GM21526 (cell line): ENCODE results near the gene SYNGR1.

ENCODE experiments used
- ATAC-seq: cut with Tn5 transposase; IDR thresholded peaks from one replicate; pipeline ENCODE4 v1.9.1; 2021; ENCODE audit warnings: moderate library complexity; ENCODE audit not compliant: unreplicated experiment, low FRiP score

SYNGR1 gene, protein sequence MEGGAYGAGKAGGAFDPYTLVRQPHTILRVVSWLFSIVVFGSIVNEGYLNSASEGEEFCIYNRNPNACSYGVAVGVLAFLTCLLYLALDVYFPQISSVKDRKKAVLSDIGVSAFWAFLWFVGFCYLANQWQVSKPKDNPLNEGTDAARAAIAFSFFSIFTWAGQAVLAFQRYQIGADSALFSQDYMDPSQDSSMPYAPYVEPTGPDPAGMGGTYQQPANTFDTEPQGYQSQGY

DNA sequence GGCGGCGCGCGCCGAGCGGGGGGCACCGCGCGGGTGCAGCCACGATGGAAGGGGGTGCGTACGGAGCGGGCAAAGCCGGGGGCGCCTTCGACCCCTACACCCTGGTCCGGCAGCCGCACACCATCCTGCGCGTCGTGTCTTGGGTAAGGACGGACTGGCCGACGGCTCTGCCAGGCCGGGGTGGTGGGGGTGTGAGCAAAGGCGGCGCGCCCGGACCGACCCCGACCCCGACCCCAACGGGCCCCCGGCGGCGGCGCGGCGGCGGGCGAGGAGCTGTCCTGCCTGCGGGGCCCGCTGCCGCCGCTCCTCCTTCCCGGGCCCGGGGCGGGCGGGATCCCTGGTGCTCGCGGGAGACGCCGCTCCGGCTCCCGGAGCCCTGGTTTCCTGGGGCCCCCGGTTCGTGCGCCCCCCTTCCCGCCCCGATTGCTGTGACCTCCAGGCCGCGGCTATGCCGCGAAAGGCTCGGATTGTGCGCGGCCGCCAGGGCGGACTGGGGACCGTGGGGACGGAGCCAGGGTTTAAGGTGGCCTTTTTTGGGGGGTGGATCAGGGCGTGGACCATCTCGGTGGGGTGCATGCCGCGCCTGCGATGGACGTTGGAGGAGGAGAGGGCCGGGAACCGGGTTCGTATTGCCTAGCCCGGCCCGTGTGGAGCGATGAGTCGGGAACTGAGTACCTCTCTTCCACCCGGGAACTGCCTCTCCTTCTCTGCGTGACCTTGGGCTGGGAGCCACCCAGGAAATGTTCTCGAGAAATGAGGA lies at the start of gene SYNGR1:
TSS of gene SYNGR1 (plus strand) at position 25 of the 760 bp plus-strand sequence. CDS start at position 45, 20 bp downstream.
- no peak for ATAC-seq

DNA sequence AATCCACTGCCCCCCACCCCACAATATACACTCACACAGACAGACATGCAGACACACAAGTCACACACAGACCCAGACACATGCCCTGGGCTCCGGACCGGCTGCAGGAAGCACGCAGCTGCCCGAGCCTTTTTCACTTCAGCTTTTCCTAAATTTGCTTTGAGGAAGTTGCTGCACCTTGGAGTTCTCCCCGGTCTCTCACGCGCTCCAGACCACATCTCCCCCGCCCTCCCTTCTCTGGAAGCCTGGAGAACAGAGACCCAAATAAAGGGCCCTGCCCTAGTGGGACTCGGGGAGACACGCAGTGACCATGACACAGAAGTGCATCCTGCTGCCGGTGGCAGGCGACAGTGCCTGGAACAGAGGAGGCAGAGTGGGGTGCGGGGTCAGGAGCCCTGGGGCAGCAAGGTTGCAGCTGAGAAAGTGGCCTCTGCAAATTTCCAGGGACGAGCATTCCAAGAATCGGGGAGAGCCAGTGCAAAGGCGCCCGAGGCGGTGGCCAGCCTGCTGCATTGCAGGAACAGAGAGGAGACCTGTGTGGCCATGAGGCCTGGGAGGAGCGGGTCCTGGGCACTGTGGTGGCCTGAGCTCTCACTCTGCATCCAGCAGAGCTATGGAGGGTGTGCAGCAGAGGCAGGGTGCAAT lies 49.5 kb upstream of the SYNGR1 start:
- no peak for ATAC-seq

DNA sequence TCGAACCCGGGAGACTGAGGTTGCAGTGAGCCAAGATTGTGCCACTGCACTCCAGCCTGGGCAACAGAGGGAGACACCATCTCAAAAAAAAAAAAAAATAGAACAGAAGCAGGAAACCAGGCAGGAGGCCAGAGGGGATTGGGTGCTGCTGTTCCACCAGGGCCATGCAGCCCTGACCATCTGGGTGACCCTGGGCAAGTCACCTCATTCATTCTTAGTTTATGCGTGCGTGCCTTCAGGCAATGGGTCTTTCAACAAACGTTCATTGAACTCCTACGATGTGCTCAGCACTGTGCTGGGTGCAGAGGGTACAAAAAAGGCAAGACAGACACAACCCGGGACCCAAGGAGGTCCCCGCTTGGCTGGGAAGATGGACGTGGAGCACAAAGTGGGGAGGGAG lies 48.7 kb upstream of the SYNGR1 start:
- no peak for ATAC-seq

DNA sequence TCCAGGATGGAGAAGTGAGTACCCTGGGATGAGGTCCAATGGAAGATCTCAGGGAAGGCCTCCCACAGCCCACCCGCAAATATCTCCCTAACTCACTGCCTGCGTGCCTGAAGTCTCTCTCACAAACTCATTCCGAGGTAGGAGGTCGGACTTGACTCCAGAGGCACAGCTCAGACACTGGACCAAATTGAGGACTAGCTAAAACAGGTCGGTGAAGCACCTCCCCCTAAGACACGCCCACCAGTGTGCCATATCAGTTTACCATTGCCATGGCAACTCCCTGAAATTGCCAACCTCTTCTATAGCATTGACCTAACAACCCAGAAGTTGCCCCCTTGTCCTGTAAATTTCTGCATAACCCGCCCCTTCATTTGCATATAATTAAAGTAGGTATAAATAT lies 47.9 kb upstream of the SYNGR1 start:
- no peak for ATAC-seq

DNA sequence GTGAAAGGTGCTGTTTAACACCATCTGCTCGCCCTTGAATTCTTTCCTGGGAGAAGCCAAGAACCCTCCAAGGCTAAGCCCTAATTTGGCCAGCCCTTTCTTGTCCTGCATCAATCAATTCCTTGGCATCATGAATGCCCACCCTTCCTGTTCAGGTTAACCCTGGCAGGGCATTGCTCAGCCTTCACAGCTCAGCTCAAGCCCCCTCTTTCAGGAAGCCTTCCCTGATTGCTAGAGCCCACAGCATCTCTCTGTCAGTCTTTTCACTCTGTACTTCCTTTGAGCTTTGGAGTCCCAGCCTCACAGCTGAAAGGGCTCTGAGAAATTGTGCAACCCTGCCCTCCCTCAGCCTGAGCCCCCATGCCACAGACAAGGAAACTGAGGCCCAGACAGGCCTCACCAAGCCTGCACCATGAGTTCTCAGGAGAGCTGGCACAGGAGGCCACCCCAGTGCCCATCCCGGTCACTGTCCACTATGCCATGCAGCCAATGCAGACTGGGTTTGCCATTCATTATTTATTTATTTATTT lies 47.3 kb upstream of the SYNGR1 start:
- ATAC-seq, result no peak

DNA sequence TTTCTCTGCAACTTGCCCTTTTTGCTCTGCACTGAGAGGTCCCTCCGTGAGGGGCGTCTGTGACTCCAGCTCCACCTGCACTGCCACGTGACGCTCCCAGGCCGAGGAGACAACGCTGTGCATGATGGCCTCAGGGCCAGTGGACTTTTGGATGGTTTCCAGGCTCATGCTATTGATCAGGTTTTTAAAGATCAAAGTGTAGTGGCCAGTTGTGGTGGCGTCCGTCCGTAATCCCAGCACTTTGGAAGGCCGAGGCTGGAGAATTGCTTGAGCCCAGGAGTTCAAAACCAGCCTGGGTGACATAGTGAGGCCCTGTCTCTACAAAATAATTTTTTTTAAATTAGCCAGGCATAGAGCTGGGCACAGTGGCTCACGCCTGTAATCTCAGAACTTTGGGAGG lies 46.4 kb upstream of the SYNGR1 start:
- ATAC-seq, result no peak

DNA sequence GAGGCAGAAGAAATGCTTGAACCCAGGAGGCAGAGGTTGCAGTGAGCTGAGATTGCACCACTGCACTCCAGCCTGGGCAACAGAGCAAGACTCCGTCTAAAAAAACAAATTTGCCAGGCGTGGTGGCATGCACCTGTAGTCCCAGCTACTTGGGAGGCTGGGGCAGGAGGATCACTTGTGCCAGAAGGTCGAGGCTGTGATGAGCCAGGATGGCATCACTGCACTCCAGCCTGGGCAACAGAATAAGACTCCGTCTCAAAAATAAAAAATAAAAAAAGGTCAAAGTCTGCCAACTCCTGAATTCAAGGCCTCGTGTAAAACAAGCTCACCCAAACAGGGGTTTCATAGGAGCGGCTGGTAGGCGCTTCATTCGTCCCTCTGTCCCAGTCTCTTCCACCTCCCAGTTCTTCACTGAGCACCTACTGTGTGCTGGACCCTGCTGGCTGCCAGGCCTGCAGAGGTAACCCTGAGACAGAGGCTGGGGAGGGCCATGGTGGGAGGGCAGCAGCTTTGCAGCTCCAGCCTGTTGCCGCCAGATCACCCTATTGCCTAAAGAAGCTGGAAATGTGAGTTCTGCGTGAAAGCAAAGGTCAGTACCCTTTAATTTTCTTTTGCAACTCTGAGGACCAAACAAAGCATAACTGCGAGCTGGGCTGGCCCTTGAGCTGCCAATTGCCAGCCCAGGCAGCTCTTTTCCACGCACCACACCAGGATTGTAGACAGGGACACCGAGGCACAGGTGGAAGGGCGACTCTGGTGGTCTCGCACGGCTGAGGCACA lies 45.7 kb upstream of the SYNGR1 start:
- ATAC-seq, result no peak

DNA sequence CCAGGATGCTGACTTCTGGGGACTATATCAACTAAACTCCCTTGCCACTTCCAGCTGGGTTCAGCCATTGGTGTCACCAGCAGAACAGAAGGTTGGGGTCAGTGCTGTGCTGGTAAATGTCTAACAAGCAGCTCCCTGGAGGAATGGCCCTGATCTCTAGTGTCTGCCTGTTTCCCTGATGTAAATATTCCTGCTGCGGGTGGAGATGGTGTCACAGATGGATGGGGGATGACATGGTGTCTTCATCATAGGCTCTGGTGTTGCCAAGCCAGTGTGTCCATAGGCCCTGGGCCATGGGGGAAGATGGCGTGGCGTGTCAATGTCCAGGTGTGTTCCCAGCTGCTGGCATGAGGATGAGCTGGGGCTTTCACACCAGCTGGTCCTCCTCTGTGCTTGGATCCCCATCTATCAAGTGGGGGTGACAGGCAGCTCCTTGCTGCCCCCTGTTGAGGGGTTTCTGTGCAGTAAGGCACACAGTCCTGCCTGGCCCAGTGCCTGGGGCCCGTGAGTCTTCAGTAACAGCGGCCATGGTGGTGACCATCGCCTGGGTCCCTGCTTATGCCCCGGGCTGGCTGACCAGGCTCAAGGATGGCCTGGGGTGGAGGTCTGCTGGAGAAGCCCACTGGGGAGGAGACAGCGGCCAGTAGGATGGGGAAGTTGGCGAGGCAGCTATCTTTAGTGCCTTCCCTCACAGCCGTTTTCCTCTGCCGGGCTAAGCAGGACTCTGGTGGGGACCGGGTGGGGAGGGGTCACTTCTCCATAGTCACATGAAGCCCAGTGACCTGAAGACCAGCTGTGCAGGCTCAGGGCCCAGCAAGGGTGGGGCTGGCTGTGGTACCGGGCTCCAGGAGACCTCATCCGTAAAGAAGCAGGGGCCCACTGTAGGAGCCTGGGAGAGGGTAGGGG lies 43.1 kb upstream of the SYNGR1 start:
- no peak for ATAC-seq

DNA sequence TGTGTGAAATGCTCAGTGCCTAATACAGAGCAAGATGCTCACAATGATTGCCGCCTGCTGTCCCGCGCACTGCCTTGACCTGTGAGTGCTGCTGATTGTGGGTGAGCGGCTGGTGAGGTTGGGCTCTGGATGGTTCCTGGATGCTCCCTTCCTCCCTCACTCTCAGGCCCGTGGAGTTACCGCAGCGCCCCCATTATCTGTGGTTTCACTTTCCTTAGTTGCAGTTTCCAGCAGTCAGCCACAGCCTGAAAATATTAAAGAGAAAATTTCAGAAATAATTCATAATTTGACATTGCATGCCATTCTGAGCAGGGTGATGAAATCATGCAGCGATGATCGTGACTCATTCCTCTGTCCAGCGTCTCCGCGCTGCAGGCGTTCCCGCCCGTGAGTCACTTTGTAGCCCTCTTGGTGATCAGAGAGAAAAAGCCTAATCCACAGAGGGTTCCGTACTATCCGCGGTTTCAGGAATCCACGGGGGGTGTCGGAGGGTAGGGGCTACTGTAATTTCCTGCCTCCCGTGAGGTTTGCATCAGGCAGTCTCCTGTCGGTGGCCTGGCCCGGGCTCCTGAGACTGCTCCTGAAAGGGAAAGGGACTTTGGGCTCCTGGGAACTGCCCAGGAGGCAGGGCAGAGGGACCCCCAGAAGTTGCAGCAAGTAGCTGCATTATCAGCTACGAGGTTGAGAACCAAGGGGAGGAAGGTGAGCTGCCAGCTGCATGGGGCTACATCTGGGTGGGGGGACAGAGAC lies 41.0 kb upstream of the SYNGR1 start:
- no peak for ATAC-seq

DNA sequence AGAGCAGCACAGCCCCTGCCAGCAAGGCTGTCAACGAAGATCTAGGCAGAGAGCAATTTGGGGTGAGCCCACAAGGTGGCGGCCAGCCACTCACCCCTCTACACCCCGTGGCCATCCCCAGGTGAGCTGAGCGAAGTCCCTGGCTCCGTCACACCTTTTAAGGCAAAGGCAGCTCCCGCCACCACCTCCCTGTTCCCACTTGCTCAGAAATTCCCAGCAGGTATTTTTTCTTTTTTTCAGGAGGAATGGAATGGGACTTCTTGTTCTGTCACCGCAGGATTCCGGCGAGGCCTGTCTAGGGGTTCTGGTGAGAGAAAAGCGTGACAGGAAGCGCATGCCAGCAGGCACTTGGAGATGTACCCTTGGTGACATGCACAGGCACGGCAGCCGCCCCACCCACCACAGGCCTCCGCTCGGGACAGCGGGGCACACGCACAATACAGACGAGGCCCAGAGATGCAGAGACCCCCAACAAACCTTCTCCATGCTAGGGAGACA lies 40.4 kb upstream of the SYNGR1 start:
- ATAC-seq, result no peak

DNA sequence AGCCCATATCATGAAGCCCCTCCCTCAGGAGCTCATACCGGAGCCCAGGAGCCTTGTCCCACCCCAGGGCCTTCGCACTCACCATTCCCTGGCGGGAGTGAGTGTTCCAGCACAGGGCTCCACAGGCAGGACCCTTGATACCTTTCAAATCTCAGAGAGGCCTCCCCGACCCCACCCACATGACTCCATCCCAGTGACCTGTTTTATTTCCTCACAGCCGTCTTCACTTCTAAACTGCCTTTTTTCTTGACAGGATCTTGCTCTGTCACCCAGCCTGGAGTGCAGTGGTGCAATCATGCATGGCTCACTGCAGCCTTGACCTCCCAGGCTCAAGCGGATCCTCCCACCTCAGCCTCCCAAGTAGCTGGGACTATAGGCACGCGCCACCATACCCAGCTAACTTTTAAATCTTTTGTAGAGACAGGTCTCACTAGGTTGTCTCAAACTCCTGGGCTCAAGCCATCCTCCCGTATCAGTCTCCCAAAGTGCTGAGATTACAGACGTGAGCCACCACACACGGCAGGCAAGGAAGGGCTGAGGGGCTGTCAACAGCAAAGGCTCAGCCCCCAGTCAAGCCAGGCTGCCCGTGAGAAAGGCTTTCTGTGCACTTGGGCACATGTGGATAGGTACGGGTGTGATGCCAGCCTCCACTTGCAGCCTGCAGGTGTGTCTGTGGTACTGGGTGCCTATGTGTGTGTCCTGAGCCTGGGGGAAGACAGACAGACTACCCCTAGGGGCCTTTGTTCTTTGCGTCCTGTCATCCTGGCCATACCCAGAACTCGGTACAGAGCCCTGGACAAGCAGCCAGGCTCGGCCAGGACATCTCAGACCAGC lies 39.7 kb upstream of the SYNGR1 start:
- ATAC-seq, result no peak

DNA sequence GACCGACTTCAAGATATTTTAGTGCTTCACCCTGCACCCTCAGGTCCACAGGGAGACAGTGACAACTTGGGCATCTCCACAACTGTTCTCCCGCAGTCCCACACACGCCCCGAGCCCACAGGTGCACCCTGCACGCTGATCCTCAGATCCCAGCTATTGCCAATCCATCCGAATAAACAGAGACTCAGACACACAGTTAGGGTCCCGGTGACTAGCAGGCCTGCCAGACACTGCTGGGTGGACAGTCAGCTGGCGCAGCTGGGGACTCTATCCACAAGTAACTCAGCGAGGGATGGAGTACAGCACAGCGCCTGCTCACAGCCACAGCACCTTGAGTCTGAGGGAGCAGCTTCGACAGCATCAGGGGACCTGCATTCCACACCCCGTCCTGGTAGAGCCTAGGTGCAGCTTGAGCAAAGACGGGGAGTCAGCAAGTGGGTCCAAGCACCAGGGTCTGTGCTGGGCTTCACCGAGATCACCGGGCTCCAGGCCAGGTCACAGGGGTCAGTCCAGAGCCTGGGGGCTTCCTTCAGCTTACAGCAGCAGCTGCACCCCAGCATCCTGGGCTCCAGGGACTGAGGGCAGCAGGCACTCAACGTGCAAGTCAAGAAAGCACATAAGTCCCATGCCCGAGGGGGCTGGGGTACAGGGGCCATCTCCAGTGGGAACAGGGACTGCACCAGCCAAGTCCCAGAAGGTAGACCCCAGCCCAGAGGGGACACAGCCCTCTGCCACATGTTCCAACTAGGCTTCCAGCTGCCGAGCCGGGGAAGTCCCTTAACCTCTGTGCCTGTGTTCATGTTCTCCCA lies 38.0 kb upstream of the SYNGR1 start:
- ATAC-seq, result no peak

DNA sequence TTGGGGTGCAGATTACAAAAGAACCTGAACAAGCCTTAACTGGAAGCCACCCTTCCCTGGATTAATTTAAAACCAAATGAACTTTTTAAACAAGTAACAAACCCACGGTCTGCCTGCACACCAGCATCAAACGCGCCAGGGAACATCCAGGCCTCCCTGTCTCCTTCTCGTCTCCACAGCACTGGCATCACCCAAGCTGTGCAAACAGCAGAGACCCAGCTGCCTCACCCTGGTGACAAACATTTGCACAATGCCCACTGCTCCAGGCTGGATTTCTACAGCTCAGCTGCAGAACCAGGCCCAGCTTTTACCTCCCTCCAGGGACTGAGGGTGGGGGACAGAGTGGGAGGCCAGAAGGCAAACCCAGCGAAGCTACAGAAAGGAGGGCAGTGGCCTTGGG lies 37.4 kb upstream of the SYNGR1 start:
- ATAC-seq, result no peak

DNA sequence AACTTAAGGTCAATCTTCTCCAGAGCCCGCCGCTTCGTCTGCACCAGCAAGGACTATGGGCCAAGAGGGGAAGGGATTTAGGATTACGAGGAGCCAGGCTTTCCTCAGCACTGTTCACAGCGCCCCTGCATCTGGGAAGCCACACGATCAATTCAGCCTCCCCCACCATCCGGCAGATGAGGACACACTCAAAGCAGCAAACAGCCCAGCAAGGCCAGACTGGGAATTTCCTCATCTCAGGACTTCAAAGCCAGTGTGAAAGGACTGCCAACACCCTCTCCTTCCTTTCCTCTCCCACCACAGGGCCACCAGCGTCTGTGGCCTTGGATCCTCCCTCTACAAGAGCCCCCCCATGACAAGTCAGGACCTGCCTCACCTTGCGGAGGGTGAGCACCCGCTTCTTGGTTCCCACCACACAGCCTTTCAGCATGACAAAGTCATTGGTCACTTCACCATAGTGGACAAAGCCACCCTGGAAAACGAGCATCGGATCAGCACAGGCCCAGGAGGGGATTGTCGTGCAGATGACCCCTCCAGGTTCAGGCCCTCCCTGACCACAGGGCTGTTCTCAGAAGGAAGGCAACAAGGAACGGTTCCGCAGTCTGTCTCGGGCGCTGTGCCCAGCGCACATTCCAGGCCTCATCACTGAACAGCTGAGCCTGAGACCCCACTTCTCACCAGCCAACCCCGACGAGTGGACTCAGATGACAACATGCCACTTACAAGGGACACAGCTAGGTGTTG lies 36.4 kb upstream of the SYNGR1 start:
- ATAC-seq, result no peak

DNA sequence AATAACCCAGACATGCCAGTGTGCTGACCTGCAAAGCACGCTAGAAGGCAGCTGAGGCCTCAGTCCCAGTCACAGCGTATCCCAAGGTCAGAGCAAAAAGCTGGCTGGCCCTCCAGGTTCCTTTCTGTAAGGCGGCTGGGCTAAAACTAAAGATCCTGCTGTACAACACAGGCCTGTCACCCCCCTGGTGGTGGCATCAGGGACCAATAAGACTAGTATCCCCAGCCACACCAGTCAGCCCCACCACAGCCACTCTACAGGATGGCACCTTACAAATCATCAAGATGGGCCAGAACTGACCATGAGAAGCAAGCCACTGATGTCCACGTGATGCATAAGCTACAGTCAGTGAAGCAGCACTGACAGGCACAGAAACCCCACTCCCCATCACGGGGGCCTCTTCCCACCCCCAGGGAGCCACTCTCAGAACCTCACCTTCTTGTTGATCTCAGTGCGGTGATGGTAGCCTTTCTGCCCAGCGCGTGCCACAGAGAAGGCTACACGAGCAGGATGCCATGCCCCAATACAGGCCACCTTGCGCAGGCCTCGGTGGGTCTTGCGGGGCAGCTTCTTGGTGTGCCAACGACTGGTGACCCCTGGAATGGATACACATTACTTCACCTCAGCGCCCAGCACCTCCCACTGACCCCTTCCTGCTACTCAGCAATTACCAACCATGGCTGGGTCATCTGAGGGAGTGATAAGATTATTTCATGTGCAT lies 35.4 kb upstream of the SYNGR1 start:
- ATAC-seq, result no peak

DNA sequence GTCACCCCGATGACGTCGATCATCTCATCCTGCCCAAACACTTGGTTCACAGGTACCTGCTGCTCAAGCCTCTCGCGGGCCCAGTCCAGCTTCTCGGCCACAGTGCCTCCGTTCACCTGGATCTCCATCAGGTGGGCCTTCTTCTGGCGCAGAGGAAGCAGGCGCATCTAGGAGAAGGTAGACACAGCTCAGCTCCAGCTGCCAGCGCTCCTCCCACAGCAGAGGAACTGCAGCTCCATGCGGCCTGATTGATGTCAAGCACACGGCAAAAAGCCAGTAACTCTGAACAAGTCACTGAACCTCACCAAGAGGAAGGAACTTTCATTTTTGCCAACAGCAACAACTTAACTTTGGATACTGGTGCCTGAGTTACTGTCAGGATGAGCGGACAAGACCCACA lies 34.4 kb upstream of the SYNGR1 start:
- no peak for ATAC-seq
